ENCODE results near the gene FREM3.

GRCh38 chr4:143564472-143564871 is 136.0 kb downstream of the FREM3 start:
- TF ChIP-seq CTCF (IDR thresholded peaks at IDR 0.05): no peak
- no peak for TF ChIP-seq POLR2A (IDR thresholded peaks at IDR 0.05)
- no peak for TF ChIP-seq EP300 (IDR thresholded peaks at IDR 0.05)
